8988T (cell line): Measurements from ENCODE around the gene MTM1.

ENCODE experiments used
- DNase-seq: peaks from one replicate; pipeline ENCODE4 v3.0.0; 2011

The MTM1 gene

DNA sequence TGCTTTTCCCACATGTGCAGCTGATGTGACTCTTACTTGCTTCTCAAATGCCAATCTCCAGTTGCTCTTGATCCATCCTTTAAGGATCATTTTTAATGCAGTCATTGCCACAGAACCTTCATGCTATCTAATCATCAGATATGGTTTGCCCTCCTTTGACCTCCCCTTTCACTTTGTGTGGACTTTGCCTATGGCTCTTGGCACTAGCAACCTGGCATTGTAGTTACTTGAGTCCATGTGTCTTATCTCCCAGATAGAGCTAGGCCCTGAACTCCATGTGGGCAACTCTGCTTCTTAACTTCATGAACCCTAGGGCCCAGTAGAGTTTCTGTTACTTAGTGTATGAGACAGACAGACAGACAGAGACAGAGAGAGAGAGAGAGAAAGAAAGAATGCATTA lies 41.6 kb downstream of the MTM1 start:
- DNase-seq = no peak

DNA sequence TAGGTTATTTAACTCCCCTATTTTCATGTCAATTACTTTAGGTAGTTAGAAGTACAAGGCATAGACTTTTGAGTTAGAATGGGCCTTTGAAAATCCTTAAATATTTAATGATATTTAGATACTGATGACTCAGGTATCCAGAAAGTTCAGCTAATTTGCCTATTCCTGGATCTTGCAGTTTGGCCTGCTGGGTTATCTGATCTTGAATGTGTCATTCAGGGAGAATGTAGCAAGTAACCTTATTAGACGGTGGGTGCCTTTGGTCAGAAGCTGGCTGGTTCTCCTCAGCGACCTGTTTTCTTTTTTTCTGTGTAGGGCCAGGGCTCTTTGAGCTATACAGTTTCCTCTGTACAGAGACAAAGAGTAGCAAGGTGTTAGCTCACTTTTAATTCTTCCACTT lies 42.0 kb downstream of the MTM1 start:
- DNase-seq = no peak

DNA sequence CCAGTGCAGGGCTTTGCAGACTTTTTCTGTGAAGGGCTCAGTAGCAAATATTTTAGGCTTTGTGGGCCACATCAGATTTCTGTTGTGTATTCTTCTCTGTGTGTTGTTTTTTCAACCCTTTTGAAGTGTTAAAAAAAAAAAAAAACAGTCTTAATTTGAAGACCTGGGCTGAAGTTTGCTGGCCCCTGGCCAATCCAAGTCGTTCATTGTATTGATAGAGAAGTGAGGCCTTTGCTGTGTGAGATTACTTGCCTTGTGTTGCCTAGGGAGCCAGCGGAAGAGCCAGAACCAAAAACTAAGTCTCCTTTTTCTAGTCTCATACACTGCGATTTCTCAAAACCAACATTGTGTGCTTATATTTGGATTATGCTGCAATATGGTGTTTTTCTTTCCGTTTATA lies 46.9 kb downstream of the MTM1 start:
- DNase-seq = no peak

DNA sequence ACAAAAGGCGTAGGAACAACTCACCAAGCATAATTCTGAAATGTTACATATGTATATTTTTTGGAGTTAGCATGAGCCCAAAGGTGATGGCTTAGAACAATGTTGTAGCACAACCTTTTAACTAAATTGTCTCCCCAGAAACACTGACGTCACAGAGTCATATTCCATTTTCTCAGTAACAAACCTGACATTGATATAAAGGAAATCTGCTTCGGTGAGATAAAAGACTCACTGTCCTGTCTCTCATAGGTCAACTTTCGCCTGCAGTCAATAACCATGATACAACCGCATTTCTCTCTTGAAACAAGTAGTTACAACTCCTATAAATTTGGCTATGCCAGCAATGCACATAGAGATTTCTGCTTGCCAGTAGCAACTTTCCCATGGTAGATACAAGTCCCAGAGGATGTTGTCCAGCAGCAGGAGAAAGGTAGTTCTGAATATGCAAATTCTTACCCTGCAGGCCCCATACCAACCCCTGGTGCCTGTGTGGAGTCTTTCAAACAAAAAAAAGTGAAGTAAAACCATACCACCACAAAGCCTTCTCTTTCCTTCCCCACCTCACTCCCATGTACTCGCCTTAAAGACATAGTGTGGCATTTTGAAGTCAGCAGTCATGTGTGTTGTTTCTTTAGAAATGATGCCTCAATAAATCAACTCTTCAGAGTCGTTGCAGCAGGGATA lies 47.9 kb downstream of the MTM1 start:
- no peak for DNase-seq

DNA sequence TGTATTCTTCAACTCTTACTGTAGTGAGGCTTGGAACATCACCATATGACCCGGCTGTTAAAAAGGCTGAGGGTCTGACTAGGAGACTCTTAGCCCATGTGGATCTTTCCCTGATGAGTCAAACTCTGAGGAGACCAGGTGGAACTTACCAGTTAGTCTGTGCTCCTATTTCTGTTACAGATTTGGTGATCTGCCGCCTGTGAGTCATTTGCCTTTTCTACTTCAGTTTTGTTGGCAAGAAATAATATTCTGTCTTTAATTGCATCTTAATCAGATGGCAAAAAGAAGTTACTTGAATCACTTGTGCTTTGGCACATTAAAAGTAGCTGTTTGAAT lies 48.4 kb downstream of the MTM1 start:
- no peak for DNase-seq

DNA sequence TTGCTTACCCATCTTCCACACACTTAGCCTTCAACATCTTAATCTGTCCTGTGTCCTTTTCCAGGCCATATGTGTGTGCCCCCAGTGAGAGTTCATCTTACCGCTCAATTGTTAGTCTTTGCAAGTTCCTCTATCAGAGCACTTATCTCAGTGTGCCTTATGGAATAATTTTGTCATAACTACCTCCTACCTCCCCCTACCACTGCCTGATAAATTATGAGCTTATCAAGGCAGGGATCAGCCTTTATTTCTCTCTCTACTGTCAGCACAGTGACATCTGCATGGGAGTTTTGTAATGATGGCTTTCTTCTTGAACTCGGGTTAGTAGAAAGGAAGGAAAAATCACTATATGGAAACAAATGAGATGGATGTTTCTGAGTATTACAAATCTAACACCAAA lies 53.2 kb downstream of the MTM1 start:
- DNase-seq = no peak

DNA sequence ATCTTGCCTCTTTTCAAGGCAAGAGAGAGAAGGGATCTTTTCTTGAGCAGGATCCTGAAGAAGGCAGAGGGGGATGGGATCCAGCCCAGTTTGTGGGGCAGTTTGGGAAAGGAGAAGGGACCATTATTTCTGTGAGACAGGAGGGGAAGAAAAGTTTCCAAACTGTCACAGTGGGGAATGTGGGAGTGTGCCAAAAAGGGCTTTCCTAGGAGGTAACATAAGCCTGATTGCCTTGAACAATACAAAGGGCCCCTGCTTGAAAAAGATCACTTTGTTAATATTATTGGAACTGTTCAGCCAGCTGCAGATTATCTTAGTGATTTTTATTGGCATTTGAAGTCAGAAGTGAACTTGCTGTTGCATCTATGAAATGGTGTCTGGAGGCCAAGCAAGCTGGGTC lies 55.2 kb downstream of the MTM1 start:
- DNase-seq = no peak

DNA sequence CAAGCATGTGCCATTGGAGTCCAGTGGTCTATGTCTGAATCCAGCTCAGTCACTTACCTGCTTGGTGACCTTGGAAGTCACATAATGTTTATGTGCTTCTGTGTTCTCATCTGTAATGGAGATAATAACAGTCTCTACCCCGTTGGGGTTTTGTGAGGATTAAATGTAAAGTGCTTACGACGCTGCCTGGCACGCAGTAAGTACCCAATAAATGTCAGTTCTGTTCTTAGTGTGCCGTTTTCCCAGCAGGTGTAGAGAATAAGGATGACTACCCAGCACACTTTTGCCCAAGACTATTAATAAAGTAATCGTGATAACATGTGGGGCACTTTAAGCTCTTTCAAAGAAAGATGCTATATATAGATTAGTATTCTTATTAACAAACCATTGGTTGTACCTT lies 56.7 kb downstream of the MTM1 start:
- no peak for DNase-seq

DNA sequence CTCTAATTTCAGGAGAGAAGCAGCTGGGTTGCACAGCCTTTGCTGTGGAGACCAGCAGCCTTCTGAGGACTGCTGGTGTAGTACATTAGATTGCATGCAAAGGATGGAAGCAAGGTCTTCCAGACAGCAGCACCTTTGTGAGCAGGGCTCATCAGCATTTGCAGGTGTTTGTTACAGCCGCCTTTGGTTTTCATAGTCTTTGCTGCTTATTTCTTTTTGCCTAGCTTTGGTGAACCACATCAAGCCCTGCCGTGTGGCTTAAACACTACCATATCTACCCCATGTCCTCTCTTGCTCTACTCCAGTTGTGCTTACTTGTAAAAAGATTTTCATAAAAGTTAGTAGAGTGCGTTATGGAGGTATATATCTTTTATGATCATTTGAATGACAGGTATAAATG lies 57.5 kb downstream of the MTM1 start:
- no peak for DNase-seq

DNA sequence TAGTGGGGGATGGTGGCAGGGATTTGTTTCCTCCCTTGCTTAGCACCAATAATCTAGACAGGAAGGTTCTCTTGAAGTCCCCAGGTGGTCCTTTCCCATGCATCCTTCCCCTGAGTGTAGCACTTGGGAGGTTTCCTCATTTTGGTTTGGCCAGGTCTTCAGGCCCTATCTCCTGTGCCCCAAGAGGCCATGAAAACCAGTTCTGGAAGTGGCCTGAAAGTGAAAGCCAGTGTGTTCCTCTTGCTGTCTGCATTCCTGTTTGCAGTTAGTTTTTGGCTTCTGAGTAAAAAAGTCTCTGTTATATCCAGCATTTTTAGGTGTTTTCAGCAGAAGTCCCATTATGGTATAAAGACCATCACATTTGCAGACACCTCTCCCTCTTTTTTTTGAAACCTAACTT lies 59.5 kb downstream of the MTM1 start:
- no peak for DNase-seq

DNA sequence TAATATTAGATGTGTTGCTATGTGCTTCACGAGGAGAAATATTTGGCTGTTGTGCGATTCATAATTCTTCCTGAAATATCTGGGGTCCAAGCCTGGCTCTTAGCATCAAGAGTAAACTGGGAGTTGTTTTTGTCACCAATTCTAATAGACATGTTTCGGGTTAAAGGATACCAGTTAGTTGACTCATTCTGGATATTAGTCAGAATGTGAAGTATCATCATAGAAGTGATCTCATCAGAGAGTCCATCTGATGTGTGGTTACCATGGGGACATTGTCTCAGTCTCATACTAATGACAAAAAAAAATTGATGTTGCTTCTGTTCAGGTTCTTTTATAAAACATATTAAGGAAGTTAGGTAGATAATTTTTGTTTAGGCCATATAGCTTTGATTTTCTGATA lies 67.5 kb downstream of the MTM1 start:
- no peak for DNase-seq

DNA sequence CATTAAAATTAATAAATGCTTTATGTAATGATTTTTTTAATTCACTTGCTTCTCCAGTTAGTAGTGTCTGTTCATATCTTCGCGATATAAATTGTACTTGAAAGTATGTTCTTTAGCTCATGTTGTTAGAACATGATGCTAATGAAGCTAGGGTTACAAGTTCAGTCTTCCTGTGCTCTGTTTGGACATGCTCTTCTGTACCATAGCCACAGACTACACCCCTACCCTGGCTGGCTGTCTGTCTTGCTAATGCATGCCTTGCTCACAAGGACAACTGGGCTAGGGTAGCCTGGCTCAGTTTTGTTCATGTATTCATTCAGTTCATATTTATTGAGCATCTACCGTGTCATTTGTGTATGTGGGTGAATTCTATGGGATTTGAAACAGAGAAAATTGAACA lies 74.0 kb downstream of the MTM1 start:
- DNase-seq = no peak

DNA sequence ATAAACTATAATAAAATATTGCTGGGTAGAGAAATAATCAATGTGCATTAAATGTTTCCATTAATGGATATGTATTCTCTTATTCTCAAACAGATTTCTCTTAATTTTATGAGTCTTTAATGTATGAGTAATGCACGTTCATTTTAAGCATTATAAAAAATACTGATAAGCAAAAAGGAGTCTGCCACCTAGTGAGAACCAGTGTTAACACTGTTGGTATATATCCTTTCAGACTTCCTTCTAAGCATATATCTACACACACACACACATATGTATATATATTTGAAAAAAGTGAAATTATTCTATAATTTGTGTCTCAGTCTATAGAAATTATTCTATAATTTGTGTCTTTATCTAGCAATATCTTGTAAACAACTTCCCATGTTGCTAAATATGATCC lies 74.8 kb downstream of the MTM1 start:
- no peak for DNase-seq

DNA sequence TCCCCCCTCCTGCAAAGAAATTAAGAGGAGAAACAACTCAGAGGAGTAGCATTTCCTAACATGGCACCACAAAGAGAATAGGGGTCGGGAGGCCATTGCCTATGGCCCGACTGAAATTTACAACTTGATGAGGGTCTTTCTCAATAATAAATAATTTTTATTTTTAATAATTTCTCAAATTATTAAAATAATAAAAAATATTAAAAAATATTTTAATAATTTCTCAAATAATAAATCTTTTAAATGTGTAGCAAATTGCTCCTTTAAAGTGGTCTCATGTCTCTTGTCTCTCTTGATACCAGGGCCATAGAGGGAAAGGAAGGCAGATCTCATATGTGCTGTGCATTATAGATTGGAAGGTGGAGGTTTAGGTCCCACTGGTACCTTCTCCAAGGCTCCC lies 75.5 kb downstream of the MTM1 start:
- no peak for DNase-seq

DNA sequence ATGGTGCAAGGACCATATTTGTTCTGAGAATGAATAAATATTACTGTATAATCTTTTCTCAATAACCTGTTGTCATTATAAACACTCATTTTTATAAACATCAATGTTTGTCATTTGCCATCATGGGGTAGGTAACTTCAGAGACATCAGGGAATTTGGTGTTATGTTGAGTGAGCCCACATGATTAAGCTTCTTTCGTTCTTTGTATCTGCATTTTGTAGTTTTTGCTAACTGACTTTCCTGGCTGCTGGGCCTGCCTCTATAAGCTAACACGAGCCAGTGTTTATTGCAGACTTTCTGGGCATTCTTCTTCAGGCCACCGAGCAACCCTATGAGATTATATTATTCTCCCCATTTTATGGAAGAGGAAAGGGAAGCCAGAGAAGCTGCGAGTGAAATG lies 76.0 kb downstream of the MTM1 start:
- no peak for DNase-seq

DNA sequence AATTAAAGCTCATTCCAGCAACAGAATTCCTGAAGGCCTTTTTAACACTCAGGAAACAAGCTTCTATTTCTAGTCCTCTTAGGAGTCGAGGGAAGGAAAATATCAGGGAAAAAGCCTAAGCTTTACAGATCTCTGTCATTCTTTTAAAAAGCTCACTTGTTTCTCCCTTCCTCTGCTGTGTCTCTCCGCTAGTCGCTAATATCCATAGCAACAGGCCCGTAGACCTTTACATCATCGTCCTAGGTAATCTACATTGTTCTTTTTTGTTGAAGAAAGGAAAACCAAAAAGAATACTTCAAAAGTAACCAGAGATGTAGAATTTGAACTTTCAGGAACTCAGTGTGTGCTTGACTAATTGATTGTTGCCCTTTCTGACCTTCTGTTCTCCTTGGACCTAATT lies 78.9 kb downstream of the MTM1 start:
- DNase-seq = no peak

DNA sequence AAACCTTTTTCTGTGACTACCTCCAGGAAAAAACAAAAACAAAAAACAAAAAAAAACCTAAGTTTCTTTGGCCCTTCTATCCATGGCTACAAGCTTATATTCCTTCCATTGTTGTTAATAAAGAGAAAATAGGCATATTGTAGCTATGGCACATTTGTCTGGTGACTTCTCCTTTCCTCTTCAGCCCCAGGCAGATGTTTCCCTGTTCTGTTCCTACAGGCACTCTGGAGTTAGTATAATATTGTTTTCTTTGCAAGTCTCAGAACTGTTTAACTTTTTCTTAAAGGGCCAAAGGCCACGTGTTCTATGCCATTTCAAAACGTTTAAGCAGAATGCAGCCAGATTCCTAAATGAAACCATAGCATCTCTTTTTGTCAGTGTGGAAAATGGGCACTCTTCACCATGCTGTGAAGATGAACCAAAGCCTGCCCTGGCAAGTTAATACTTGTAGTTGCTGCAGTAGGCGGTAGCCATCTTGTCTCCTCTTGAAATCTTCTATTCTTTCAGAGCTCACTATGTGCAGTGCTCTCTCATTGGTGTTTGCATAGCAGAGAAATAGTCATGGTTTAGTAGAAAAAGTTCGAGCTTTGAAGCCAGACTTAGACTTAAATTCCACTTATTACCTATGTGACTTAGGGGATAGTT lies 80.0 kb downstream of the MTM1 start:
- no peak for DNase-seq

DNA sequence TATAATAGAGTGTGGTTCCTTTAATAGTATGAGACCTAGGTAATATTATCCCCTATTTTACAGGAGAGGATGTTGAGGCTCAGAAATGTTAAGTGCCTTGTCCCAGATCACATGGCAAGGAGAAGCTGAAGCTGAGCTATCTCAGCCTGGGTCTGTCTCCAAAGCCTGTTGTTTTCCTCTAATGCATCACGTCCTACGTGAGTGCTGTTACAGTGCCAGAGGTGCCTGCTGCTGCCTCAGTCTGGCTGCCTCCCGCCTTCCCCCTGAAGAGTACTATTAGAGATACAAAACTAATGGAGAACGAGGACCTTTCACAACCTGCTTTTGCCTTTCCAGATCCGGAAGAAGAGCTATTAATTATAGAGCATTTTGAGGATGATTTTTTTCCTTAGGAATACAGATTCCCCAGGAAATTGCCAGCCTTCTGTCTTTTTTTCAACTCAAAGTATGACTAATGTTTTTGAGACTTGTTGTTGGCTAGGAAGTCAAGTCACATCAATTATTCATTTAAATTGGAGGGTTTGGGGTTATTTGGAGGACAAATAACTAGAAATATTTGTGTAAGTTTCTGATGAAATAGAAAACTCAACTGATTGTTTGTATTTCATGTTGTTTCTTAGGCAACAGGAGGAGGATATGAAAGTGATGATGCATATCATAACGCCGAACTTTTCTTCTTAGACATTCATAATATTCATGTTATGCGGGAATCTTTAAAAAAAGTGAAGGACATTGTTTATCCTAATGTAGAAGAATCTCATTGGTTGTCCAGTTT lies 80.9 kb downstream of the MTM1 start:
- no peak for DNase-seq

DNA sequence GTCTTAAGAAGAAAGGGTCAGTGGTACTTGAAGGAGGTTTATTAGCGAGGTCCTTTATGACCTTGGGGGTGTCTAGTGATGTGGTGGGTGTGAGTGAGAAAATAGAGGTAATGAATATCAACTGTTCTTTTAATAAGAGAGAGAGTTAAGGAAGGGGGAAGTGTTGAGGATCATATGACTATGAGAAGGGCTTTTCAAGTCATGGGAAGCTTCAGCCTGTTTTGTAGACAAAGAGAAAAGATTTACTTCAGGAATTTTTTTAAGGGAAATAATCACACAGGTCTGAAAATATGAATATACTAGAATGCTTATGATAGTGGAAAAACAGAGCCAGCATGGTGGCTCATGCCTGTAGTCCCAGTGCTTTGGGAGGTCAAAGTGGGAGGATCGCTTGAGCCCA lies 83.5 kb downstream of the MTM1 start:
- DNase-seq = no peak

DNA sequence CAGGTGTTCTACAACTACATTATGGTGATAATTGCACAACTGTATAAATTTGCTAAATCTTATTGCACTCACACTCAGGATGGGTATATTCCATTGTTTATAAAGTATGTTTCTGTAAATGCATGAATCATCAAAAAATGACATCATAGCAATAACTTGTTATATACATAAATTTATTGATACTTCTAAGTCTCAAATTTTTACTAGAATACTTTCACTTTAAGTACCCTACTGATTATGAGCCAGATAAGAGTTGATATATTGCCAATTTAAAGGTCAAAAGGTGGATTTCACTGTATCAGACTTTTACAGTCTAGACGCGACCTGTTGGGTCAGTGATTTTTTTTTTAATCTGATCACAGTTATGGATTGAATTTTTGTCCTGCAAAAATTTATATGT lies 87.4 kb downstream of the MTM1 start:
- no peak for DNase-seq

DNA sequence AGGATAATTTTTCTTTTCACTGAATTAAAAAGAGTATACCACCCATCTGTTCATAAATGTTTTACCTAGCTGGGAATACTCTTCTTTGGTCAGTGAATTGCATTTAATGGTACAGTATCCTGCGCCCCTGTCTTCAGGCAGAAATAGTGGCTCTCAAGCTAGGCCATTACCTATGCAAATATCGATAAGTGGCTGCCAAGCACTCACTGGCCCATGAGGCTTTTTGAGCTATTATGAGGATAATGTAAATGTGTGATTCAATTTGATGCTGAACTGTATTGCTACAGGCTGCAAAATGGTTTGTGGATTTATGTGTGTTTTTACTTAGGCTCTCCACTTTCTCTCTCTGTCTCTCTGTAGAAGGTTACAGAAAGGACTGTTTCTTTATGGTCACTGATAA lies 94.7 kb downstream of the MTM1 start:
- DNase-seq = no peak

DNA sequence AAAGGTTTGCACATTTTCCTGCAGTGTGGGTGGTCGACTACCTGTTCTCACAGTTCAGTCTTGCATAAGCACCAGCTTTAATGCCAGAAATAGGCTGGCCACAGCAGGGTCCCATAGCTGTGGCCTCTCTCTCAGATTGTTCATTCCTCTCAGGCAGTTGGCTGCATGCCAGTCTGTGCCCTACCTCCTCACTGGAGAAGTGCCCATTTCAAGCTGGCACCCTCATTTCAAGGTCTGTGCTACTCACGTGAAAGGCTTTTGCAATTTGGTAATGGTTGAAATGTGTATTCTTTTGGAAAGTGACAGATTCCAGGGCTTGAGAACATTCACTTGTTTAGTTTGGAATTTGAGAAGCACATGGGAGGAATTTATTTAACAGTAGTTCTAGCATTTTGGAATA lies 95.9 kb downstream of the MTM1 start:
- no peak for DNase-seq

DNA sequence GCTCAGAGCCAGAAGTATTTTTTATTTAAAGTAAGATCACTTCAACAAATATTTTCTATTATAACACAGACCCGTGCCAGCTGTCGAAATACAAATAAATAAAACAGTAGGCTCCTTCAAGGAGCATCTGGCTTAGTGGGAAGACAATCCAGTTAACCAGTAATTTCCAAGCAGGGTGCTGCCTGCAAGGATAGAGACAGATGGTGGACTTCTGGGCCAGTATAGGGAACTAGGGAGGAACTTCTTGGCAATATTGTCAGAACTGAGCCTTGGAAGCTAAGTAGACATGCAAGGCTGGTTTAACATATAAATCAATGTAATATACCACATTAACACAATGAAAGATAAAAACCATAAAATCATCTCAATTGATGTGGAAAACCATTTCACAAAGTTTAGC lies 107.8 kb downstream of the MTM1 start:
- DNase-seq = no peak

DNA sequence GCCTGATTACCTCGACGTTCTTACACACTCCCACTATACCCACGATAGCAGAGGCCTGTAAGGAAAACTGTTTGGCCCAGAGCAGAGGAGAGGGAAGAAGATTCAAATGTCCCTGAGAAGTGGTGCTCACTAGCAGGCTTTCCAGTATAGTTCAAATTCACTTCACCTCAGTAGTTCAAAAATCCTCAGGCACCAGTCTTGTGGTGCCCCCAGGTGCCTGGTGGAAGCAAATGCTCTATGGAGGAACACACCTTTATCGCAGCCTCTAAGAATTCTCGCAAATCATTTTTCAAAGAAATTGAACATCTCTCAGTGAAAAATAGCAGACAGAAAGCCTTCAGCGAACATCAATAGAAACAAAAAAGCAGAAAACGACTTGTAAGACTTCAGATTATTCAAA lies 112.6 kb downstream of the MTM1 start:
- no peak for DNase-seq

DNA sequence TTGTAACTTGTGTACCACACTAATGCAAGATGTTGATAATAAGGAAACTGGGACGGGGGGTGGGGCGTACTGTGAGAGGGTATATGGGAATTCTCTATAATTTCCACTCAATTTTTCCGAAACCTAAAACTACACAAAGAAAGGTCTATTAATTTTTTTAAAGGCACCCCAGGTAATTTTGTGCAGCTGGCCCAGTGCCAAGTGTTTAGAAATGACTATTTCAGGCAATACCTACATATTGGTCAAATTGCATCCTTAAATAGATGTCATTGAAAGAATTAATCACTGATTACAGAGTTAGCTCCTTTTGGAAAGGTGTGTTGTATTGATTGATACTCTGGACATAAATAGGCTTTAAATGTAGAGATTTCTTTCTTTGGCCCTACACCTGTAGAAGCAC lies 114.7 kb downstream of the MTM1 start:
- DNase-seq = no peak
